Measurements from ENCODE around the gene DYNC1LI1.

- TF ChIP-seq CTCF (IDR thresholded peaks at IDR 0.05) (no peak), POLR2AphosphoS5 (IDR thresholded peaks at IDR 0.05; ENCODE audit: insufficient read depth in 1 of 2, low read depth in 1 of 2) (no peak), POLR2A (IDR thresholded peaks at IDR 0.05) (no peak)
Measured at GRCh38 chr3:32501783-32502117, 68.9 kb downstream of the DYNC1LI1 start.
